GM19395 (cell line): ENCODE measurements around the gene TULP3.
A peak's percentile ranks its signal among the peaks of the same experiment; 100 is the strongest.

Source experiments
- ATAC-seq: cut with Tn5 transposase; IDR thresholded peaks from one replicate; pipeline ENCODE4 v1.9.1; 2021; ENCODE audit warnings: mild to moderate bottlenecking, moderate library complexity; ENCODE audit not compliant: unreplicated experiment

Gene TULP3

GRCh38 chr12:2877047-2877952, 13.4 kb upstream of the TULP3 start, which contains the start of the genes FOXM1 and RHNO1:
FOXM1 (minus strand) TSS chr12:2877174; CDS start chr12:2874478, 2,696 bp downstream.
RHNO1 (plus strand) TSS chr12:2877223; CDS start chr12:2885367, 8,144 bp downstream.
- peak; percentile 73 for ATAC-seq

- ATAC-seq, result no peak
These were observed 12.5 kb upstream of the TULP3 start for GRCh38 chr12:2877953-2878732.

- ATAC-seq, result no peak
These were observed 10.8 kb upstream of the TULP3 start for GRCh38 chr12:2879853-2880252.

- ATAC-seq, result no peak
These were observed 5.9 kb upstream of the TULP3 start for GRCh38 chr12:2884810-2885209.

- ATAC-seq, result no peak
These were observed 3.8 kb upstream of the TULP3 start for GRCh38 chr12:2886768-2887450.

- ATAC-seq, result no peak
These were observed 697 bp upstream of the TULP3 start for GRCh38 chr12:2890001-2890387.

- ATAC-seq, result peak; percentile 24
These were observed 756 bp downstream of the TULP3 start for GRCh38 chr12:2891240-2892053.

- no peak for ATAC-seq
These were observed 1.6 kb downstream of the TULP3 start for GRCh38 chr12:2892246-2892645.

GRCh38 chr12:2893007-2893406, 2.3 kb downstream of the TULP3 start:
- ATAC-seq, result no peak

- no peak for ATAC-seq
These were observed 4.4 kb downstream of the TULP3 start for GRCh38 chr12:2895051-2895451.

- ATAC-seq, result no peak
These were observed 4.8 kb downstream of the TULP3 start for GRCh38 chr12:2895511-2895910.

GRCh38 chr12:2897418-2897817, 6.7 kb downstream of the TULP3 start:
- ATAC-seq, result no peak

GRCh38 chr12:2900642-2901041, 10.0 kb downstream of the TULP3 start:
- ATAC-seq, result no peak

- no peak for ATAC-seq
These were observed 11.7 kb downstream of the TULP3 start for GRCh38 chr12:2902272-2902880.

GRCh38 chr12:2904260-2904659, 13.6 kb downstream of the TULP3 start:
- no peak for ATAC-seq

- no peak for ATAC-seq
These were observed 21.5 kb downstream of the TULP3 start for GRCh38 chr12:2912216-2912575.

- no peak for ATAC-seq
These were observed 28.6 kb downstream of the TULP3 start for GRCh38 chr12:2919249-2919648.

GRCh38 chr12:2922329-2922728, 31.6 kb downstream of the TULP3 start:
- no peak for ATAC-seq

GRCh38 chr12:2923057-2923456, 32.4 kb downstream of the TULP3 start:
- no peak for ATAC-seq

GRCh38 chr12:2924019-2924418, 33.3 kb downstream of the TULP3 start:
- ATAC-seq, result no peak
